A549 (cell line): ENCODE results near the gene SLCO4A1. TPM values are rescaled to one million over a fixed set of nuclear protein-coding genes. Genes with fewer than 3 reads are reported as not detected.
A peak's percentile ranks its signal among the peaks of the same experiment; 100 is the strongest.

Experiments
- ATAC-seq, 2 experiments: fragments of 200-7000 bp in 1 of 2; fragments of >200 bp in 1 of 2; cut with Nextera tagmentation in 1 of 2; cut with Tn5 transposase in 1 of 2; 3 replicates each; pipeline versions ENCODE4 v1.8.0 to v1.9.1; 2018 to 2020; ENCODE audit warnings: mild to moderate bottlenecking in 1 of 2, moderate library complexity in 1 of 2
- CTCF ChIA-PET: fragments of 300-600 bp; sonication (Branson Sonifier 250); formaldehyde crosslinking; extraction: SDS; loops from one replicate; lab custom pipeline; 2021; ENCODE audit warnings: antibody characterized with exemption, inconsistent platforms; lab: Yijun Ruan, JAX
- POLR2A ChIA-PET: fragments of 350-600 bp; formaldehyde crosslinking; extraction: SDS; loops from one replicate; lab custom pipeline; 2021; ENCODE audit warnings: antibody characterized with exemption, inconsistent platforms; lab: Yijun Ruan, JAX
- DNase-seq, 2 experiments: peaks; one replicate each; pipeline versions ENCODE4 v3.0.0 to v3.0.0-alpha.2; 2011 to 2016; ENCODE audit warnings: low read depth in 1 of 2, low spot score in 1 of 2
- FAIRE-seq: peaks from 2 replicates; lab custom pipeline; 2011; peaks lifted over from hg19 to GRCh38; lab: Jason Lieb, UNC
- H3K27ac ChIP-seq, 2 experiments: fragments of >200 bp; sonication (Bioruptor Twin); formaldehyde crosslinking; 3 replicates each; pipeline ENCODE4 v1.5.1; 2016 to 2017
- H3K4me1 ChIP-seq: fragments of >200 bp; sonication (Bioruptor Twin); formaldehyde crosslinking; 3 replicates; pipeline ENCODE4 v1.6.1; 2016
- H3K4me2 ChIP-seq: fragments of >200 bp; sonication (Bioruptor Twin); formaldehyde crosslinking; 3 replicates; pipeline ENCODE4 v1.6.1; 2016
- H3K4me3 ChIP-seq: fragments of >200 bp; sonication (Bioruptor Twin); formaldehyde crosslinking; 3 replicates; pipeline ENCODE4 v1.5.1; 2016
- H3K9me3 ChIP-seq: fragments of >200 bp; sonication (Bioruptor Twin); formaldehyde crosslinking; 3 replicates; pipeline ENCODE4 v1.6.1; 2016
- BCL3 ChIP-seq: fragments of >200 bp; sonication (Bioruptor Twin); formaldehyde crosslinking; IDR thresholded peaks from 3 replicates; pipeline ENCODE4 v1.6.1; 2016
- CEBPB ChIP-seq, 2 experiments: fragments of >200 bp in 1 of 2; sonication (Bioruptor Twin) in 1 of 2; formaldehyde crosslinking in 1 of 2; IDR thresholded peaks; 2 replicates each; pipeline ENCODE4 v1.6.1; 2012 to 2016
- CHD4 ChIP-seq: fragments of 200-600 bp; sonication (generic); IDR thresholded peaks from 2 replicates; pipeline ENCODE4 v1.6.1; 2016; ENCODE audit warnings: antibody characterized with exemption, mild to moderate bottlenecking, borderline replicate concordance
- E2F6 ChIP-seq: IDR thresholded peaks from 2 replicates; pipeline ENCODE4 v1.6.1; 2012; ENCODE audit warnings: low read depth, borderline replicate concordance
- ELK1 ChIP-seq: fragments of 150-350 bp; IDR thresholded peaks from 2 replicates; pipeline ENCODE4 v1.6.1; 2014; ENCODE audit warnings: low read depth, mild to moderate bottlenecking, low read length
- ESRRA ChIP-seq: fragments of 150-350 bp; IDR thresholded peaks from 2 replicates; pipeline ENCODE4 v1.6.1; 2014; ENCODE audit warnings: mild to moderate bottlenecking, low read length, borderline replicate concordance
- GATA3 ChIP-seq: IDR thresholded peaks from 2 replicates; pipeline ENCODE4 v1.6.1; 2012; ENCODE audit warnings: borderline replicate concordance
- HOXB5 ChIP-seq: fragments of 250-450 bp; sonication (Bioruptor Pico); IDR thresholded peaks from 2 replicates; pipeline ENCODE4 v1.5.0; 2020; ENCODE audit warnings: mild to moderate bottlenecking, moderate library complexity
- JUN ChIP-seq, 2 experiments: fragments of >200 bp; sonication (Bioruptor Twin); formaldehyde crosslinking; IDR thresholded peaks; 2 replicates in 1 of 2; 3 replicates in 1 of 2; pipeline ENCODE4 v1.6.1; 2016 to 2017
- KDM5A ChIP-seq: fragments of 200-600 bp; sonication (generic); IDR thresholded peaks from 2 replicates; pipeline ENCODE4 v1.6.1; 2016; ENCODE audit warnings: antibody characterized with exemption, mild to moderate bottlenecking
- MAZ ChIP-seq: fragments of 150-350 bp; IDR thresholded peaks from 2 replicates; pipeline ENCODE4 v1.6.1; 2014; ENCODE audit warnings: antibody characterized with exemption, low read depth, low read length, borderline replicate concordance
- NR3C1 ChIP-seq: fragments of >200 bp; sonication (Bioruptor Twin); formaldehyde crosslinking; IDR thresholded peaks from 3 replicates; pipeline ENCODE4 v1.6.1; 2017
- PHF8 ChIP-seq: fragments of 200-600 bp; sonication (generic); IDR thresholded peaks from 2 replicates; pipeline ENCODE4 v1.6.1; 2016; ENCODE audit warnings: low read depth, mild to moderate bottlenecking, antibody characterized with exemption, moderate library complexity, borderline replicate concordance
- POLR2A ChIP-seq: IDR thresholded peaks from 2 replicates; pipeline ENCODE4 v1.6.1; 2012; ENCODE audit warnings: mild to moderate bottlenecking, low read length
- POLR2AphosphoS2 ChIP-seq: conservative IDR thresholded peaks from 2 replicates; pipeline ENCODE4 v1.6.1; 2012; ENCODE audit warnings: low read length, improper control_type of control experiment, inconsistent platforms
- RAD21 ChIP-seq, 2 experiments: fragments of >200 bp in 1 of 2; sonication (Bioruptor Twin) in 1 of 2; formaldehyde crosslinking in 1 of 2; IDR thresholded peaks in 1 of 2; conservative IDR thresholded peaks in 1 of 2; 2 replicates in 1 of 2; 3 replicates in 1 of 2; pipeline ENCODE4 v1.6.1; 2012 to 2018; ENCODE audit warnings: inconsistent platforms in 1 of 2
- REST ChIP-seq: fragments of 200-600 bp; sonication (generic); IDR thresholded peaks from 2 replicates; pipeline ENCODE4 v1.6.1; 2016; ENCODE audit warnings: antibody characterized with exemption, mild to moderate bottlenecking, moderate library complexity
- RFX5 ChIP-seq: fragments of 450-650 bp; IDR thresholded peaks from 2 replicates; pipeline ENCODE4 v1.7.1; 2014; ENCODE audit warnings: antibody characterized with exemption, mild to moderate bottlenecking, moderate library complexity
- SREBF2 ChIP-seq: fragments of 450-650 bp; IDR thresholded peaks from 2 replicates; pipeline ENCODE4 v1.6.1; 2014; ENCODE audit warnings: mild to moderate bottlenecking, moderate library complexity
- USF2 ChIP-seq: fragments of 450-650 bp; IDR thresholded peaks from 2 replicates; pipeline ENCODE4 v1.6.1; 2014; ENCODE audit warnings: antibody characterized with exemption
- ZFP36 ChIP-seq: fragments of 450-650 bp; IDR thresholded peaks from 2 replicates; pipeline ENCODE4 v1.6.1; 2014; ENCODE audit warnings: borderline replicate concordance; ENCODE audit not compliant: partially characterized antibody
- WGBS: methylation state at CpG from one replicate; pipeline ENCODE4 v1.1.6; 2017; ENCODE audit errors: missing lambda C conversion rate; 5-methylcytosine and 5-hydroxymethylcytosine counted together
- polyA minus RNA-seq: library from RNA; depleted of rRNA, polyadenylated mRNA; stranded (reverse); fragments of >200 nt; gene quantifications from 2 replicates; pipeline ENCODE4 v1.2.3, GENCODE V29; 2011; rRNA and poly(A)+ RNA removed
- polyA plus RNA-seq, 4 experiments: library from polyadenylated mRNA; depleted of rRNA in 3 of 4; stranded (reverse); fragments of >200 nt; fragmentation: RNase III in 1 of 4; extraction: RNeasy Plus Mini Kit Qiagen cat#74134 plus additional on column Dnase treatment in 1 of 4; gene quantifications; 2 replicates in 3 of 4; 3 replicates in 1 of 4; pipeline ENCODE4 v1.2.3, GENCODE V29; 2011 to 2017
- TF ChIP-seq, protein P1 (sequence below): IDR thresholded peaks from 2 replicates; pipeline ENCODE4 v1.6.1; 2012
- TF ChIP-seq, protein P2 (sequence below): fragments of >200 bp; sonication (Bioruptor Twin); formaldehyde crosslinking; IDR thresholded peaks from 2 replicates; pipeline ENCODE4 v1.6.1; 2016

Gene SLCO4A1
- polyA plus RNA-seq (2011; rRNA removed) (1.3 and 2.1 TPM in 2 replicates), polyA plus RNA-seq (2017; fragmentation: RNase III; extraction: RNeasy Plus Mini Kit Qiagen cat#74134 plus additional on column Dnase treatment) (8.1 to 11.2 TPM (median 9.9 TPM) in 3 replicates), polyA minus RNA-seq (2.5 and 3.5 TPM in 2 replicates)
- 4.0 and 5.5 TPM in 2 replicates for polyA plus RNA-seq (2012; cell fraction: cytosol; rRNA removed)
- 14.5 and 19.7 TPM in 2 replicates for polyA plus RNA-seq (2012; cell fraction: nucleus; rRNA removed)

DNA sequence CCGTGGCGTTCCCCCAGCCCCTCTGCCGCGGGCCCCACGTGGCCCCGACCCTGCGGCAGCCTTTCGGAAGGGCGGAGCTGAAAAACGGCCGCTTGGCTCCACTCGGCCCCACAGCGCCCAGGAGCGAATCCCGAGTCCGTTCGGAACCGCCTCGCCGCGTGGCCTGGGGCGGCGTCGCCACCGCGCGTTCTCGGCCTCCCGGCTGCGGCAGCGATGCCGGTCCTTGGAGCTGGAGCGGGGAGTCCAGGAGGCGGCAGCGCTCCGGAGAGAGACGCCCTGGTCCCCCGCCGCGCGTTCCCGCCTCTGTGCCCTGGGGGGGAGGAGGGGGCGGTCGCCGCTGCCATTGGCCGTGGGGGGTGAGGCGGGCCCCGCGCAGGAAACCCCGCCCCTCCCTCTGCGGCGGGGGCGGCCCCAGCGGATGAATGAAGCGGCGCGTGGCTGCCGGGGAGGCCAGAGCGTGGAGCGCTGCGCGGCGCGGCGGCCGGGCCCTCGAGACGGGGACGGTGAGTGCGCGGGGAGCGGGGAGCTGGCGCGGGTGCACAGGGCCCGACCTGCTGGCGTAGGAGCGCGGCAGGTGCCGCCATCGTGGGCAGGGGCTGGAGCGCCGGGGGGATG lies at the start of gene SLCO4A1:
SLCO4A1 (plus strand) TSS at position 453 of the 615 bp plus-strand sequence. CDS start 13,952 bp downstream, outside the sequence.
- ChIA-PET POLR2A (interaction anchor here (1.2 kb wide), 1 partner anchor 152 kb away, joined by 5 read pairs; no protein-coding TSS in a partner anchor), CTCF (interaction anchor here (0.5 to 2.5 kb wide), 8 partner anchors 8 to 314 kb away, joined by 3 to 15 read pairs (median 4); no protein-coding TSS in a partner anchor)
- no peak for FAIRE-seq
- TF ChIP-seq JUN (IDR thresholded peaks at IDR 0.05) (peak in 1 of 2 experiments; percentile 53; a peak in 2 of 5 replicates), BCL3 (0 out of 3 replicates have a peak, but pooled peaks have one; percentile 29), E2F6 (peak; percentile 70), RAD21 (conservative IDR thresholded peaks at IDR 0.05 in 1 of 2, IDR thresholded peaks at IDR 0.05 in 1 of 2) (no peak), ELK1 (no peak), POLR2A (peak; percentile 45), USF2 (0 out of 2 replicates have a peak, but pooled peaks have one; percentile 5), PHF8 (peak; percentile 17; the same call in 1 of the 2 replicates)
- TF ChIP-seq, protein P1, sequence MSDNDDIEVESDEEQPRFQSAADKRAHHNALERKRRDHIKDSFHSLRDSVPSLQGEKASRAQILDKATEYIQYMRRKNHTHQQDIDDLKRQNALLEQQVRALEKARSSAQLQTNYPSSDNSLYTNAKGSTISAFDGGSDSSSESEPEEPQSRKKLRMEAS: peak; percentile 74
- WGBS: 4% methylated on average over 28 of the region's 82 CpGs
- peak; percentile 63 to 83 for ATAC-seq
- H3K27ac ChIP-seq: peak within 1 kb of the TSS; percentile 73 to 90
- H3K4me1 ChIP-seq: 0 out of 3 replicates have a peak, but pooled peaks cover 5% of the 10 kb centered on the region
- peak; percentile 64 to 81 for DNase-seq
- H3K9me3 ChIP-seq: no peaks in the 10 kb centered on the region
- peak within 1 kb of the TSS; percentile 92 for H3K4me2 ChIP-seq
- peak within 1 kb of the TSS; percentile 76 for H3K4me3 ChIP-seq

- DNase-seq: no peak
- H3K9me3 ChIP-seq: no peaks in the 10 kb centered on the region
- CTCF ChIA-PET: no interaction called here
- peaks cover 17% of the 10 kb centered on the region for H3K4me1 ChIP-seq
- FAIRE-seq: no peak
- POLR2A ChIA-PET: no interaction called here
- no peak for ATAC-seq
- TF ChIP-seq ESRRA (no peak), POLR2A (no peak), GATA3 (no peak), SREBF2 (no peak), HOXB5 (CRISPR knock-in tag) (no peak), POLR2AphosphoS2 (no peak), MAZ (no peak), NR3C1 (no peak), CHD4 (no peak), REST (no peak), KDM5A (no peak), ZFP36 (no peak), RFX5 (no peak), ELK1 (no peak), CEBPB (IDR thresholded peaks at IDR 0.05) (no peak)
- TF ChIP-seq, protein P2, sequence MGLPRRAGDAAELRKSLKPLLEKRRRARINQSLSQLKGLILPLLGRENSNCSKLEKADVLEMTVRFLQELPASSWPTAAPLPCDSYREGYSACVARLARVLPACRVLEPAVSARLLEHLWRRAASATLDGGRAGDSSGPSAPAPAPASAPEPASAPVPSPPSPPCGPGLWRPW: no peak
- no peak overlapping the region for H3K27ac ChIP-seq
- 71% methylated on average over 11 of the region's 11 CpGs for WGBS
- no peak overlapping the region for H3K4me3 ChIP-seq
- no peak overlapping the region for H3K4me2 ChIP-seq
Measured at GRCh38 chr20:62592506-62593177, 49.7 kb upstream of the SLCO4A1 start.
